Measurements from ENCODE around the gene KRT17.

DNA sequence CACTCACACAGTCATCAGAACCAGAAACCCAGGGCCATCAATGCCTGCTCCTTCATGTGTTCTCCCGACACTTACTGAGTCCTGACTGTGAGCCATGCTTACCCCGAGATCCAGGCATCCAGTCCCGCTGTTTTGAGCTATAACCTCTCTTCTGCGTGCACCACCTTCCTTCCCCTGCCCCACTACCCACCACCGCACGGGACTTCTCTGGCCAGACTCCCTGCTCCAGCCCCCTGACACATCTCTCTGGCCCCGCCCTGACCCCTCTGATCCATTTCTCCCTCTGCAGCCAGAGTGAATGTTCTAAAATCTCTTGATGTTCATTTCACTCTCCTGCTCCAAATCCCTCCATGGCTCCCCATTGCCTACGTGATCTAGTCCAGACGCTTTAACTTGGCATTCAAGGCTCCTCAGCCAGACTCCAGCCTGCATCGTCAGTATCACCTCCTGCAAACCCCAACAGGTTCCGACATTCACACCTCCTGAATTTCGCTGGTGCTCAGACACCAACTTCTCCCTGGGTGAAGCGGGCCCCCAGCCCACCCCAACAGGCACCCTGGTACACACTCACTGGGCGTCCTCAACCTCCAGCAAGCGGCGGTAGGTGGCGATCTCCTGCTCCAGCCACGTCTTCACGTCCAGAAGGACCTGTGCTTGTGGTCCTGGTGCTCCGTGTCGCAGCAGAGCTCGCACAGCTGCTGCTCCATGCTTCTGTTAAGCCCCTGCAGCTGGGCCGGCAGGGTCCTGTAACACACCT is 3.1 kb upstream of the KRT17 start:
- TF ChIP-seq, protein P1, sequence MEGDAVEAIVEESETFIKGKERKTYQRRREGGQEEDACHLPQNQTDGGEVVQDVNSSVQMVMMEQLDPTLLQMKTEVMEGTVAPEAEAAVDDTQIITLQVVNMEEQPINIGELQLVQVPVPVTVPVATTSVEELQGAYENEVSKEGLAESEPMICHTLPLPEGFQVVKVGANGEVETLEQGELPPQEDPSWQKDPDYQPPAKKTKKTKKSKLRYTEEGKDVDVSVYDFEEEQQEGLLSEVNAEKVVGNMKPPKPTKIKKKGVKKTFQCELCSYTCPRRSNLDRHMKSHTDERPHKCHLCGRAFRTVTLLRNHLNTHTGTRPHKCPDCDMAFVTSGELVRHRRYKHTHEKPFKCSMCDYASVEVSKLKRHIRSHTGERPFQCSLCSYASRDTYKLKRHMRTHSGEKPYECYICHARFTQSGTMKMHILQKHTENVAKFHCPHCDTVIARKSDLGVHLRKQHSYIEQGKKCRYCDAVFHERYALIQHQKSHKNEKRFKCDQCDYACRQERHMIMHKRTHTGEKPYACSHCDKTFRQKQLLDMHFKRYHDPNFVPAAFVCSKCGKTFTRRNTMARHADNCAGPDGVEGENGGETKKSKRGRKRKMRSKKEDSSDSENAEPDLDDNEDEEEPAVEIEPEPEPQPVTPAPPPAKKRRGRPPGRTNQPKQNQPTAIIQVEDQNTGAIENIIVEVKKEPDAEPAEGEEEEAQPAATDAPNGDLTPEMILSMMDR (IDR thresholded peaks at IDR 0.05) = no peak
- no peak for TF ChIP-seq POLR2A (IDR thresholded peaks at IDR 0.05)
